Cardiac muscle cell (in vitro differentiated cells and primary cell): ENCODE results near the gene SBDS. TPM values are rescaled to one million over a fixed set of nuclear protein-coding genes. Genes with fewer than 3 reads are reported as not detected.

Source experiments
- DNase-seq, 2 donors: peaks; one replicate each; pipeline versions ENCODE4 v3.0.0 to v3.0.0-alpha.2; 2010 to 2017; ENCODE audit warnings: low read depth in 1 of 2, low spot score in 1 of 2
- H3K27ac ChIP-seq: fragments of 200-600 bp; sonication (generic); 2 replicates; pipeline ENCODE4 v1.5.1; 2016
- H3K27me3 ChIP-seq: fragments of 200-600 bp; sonication (generic); 2 replicates; pipeline ENCODE4 v1.6.0; 2016; ENCODE audit warnings: control low read depth
- H3K36me3 ChIP-seq: fragments of 200-600 bp; sonication (generic); 2 replicates; pipeline ENCODE4 v1.5.1; 2016; ENCODE audit warnings: control low read depth
- H3K4me1 ChIP-seq: fragments of 200-600 bp; sonication (generic); 2 replicates; pipeline ENCODE4 v1.8.1; 2017; ENCODE audit warnings: low read depth, mild to moderate bottlenecking, mixed run types
- H3K4me3 ChIP-seq: fragments of 200-600 bp; sonication (generic); 2 replicates; pipeline ENCODE4 v1.5.1; 2016; ENCODE audit warnings: mild to moderate bottlenecking
- H3K9me3 ChIP-seq: fragments of 200-600 bp; sonication (generic); 2 replicates; pipeline ENCODE4 v1.5.1; 2017; ENCODE audit warnings: low read depth, mild to moderate bottlenecking, control low read depth
- CTCF ChIP-seq: IDR thresholded peaks from 2 replicates; pipeline ENCODE4 v1.5.1; 2012; ENCODE audit warnings: low read depth, mild to moderate bottlenecking, low read length
- polyA plus RNA-seq: library from polyadenylated mRNA; unstranded; fragments of >200 nt; fragmentation: Nextera tagmentation; extraction: Ambion mirVana; gene quantifications from 2 replicates; pipeline ENCODE4 v1.2.1, GENCODE V29; 2016
- total RNA-seq: library from RNA; depleted of rRNA; stranded (reverse); fragments of >200 nt; gene quantifications from 2 replicates; pipeline ENCODE4 v1.2.3, GENCODE V29; 2016

SBDS gene
- total and polyA plus RNA-seq, 2 experiments from 2014 or later: 25.2 to 54.3 TPM

- H3K27ac ChIP-seq: no peak overlapping the region
- peaks cover 9% of the 10 kb centered on the region for H3K4me1 ChIP-seq
- TF ChIP-seq CTCF: no peak
- DNase-seq: no peak
- H3K36me3 ChIP-seq: peaks cover 15% of the 10 kb centered on the region
- H3K4me3 ChIP-seq: no peak overlapping the region
- H3K27me3 ChIP-seq: no peaks in the 10 kb centered on the region
- no peaks in the 10 kb centered on the region for H3K9me3 ChIP-seq
Measured at GRCh38 chr7:66960192-66960591, 35.2 kb downstream of the SBDS start.

DNA sequence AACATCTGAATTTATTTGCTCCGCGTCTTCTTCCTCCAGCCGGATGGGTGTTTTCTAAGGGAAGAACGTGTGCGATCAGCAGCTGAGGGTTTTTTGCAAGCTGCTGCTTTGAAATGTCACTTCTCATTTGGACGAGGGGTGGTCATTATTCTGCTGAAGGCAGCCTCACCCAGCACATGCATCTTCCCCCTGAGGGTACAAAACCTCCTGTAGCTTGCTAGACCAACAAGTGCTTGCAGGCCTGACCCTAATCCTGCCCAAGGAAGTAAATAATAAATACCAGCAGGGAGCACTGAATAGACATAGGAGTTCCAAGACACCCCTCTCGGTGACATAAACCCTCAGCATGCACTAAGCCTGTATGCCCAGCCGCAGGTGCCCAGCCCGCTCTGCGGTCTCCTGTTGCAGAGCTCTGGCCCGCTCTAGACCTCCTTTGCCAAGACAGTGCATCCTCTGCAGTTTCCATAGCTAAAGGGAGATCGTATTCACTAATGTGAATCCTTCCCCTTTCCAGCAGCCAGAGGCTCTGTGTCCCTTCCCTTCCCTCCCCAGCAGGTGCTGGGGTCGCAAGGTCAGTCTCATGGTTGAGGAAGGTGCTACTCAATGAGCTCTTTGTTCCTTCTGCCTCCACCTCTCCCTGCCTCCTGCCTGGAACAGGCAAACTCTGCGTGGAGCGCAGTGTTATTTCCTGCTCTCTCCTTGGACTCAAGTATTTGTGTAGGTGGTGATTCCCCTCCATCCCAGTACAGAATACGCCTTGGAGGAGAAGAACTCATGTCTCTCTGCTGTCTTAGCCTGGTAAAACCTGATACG is 36.6 kb downstream of the SBDS start:
- TF ChIP-seq CTCF: no peak
- Histone ChIP-seq H3K27me3 (no peaks in the 10 kb centered on the region), H3K27ac (peak overlapping the region; percentile 49), H3K9me3 (no peaks in the 10 kb centered on the region), H3K36me3 (peaks cover 23% of the 10 kb centered on the region), H3K4me3 (no peak overlapping the region), H3K4me1 (peaks cover 9% of the 10 kb centered on the region)
- DNase-seq: no peak

DNA sequence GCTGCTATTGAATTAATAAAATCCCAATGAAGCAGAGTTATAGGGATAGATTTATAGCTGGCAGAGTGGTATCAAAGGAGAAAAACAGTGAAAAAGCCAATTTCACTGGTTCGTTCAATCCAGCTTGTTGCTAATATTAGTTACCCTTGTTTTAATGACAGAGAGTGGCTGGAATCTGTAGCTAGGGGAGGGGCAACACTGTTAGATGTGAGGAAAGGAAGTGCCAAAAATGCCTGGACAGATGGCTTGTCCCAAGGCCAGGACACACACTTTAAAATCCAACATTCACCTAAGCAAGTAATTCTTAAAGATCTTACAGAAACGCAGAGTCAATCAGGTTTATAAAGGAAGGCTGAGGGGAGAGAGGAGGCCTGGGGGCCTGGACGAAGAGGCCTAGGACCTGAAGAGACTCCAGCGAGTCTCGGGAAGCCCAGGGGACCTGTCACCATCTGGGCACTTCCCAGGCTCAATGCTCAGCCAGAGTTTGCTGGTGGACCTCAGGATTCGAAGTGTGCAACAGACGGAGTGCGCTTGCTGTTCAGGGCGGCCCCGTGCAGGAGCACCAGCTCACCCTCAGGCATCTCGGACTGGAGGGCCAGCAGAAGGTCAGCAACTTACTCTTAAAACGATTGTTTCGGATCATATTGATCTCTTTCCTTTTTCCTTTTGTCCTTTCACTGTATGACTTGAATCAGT is 37.6 kb downstream of the SBDS start:
- no peak for TF ChIP-seq CTCF
- Histone ChIP-seq H3K4me1 (peaks cover 9% of the 10 kb centered on the region), H3K27ac (peak overlapping the region; percentile 49), H3K36me3 (peaks cover 23% of the 10 kb centered on the region), H3K9me3 (no peaks in the 10 kb centered on the region), H3K4me3 (no peak overlapping the region), H3K27me3 (no peaks in the 10 kb centered on the region)
- peak in 1 of 2 donors; percentile 6 for DNase-seq

DNA sequence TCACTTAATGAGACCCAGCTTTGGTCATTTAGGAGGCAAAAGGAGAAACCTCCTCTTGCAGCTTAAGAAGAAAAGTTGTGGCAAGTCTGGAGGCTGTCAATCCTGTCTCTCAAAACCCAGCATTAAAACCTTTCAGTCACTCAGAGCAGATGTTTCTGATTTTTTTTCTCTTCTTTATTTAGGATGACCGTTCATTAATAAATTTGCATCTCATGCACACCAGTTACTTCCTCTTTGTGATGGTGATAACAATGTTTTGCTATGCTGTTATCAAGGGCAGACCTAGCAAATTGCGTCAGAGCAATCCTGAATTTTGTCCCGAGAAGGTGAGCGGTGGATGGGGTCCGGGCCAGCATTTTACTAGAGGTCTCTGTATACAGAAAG is 42.4 kb downstream of the SBDS start:
- Histone ChIP-seq H3K4me3 (no peak overlapping the region), H3K9me3 (no peaks in the 10 kb centered on the region), H3K27ac (no peak overlapping the region), H3K36me3 (peaks cover 52% of the 10 kb centered on the region), H3K4me1 (peaks cover 9% of the 10 kb centered on the region), H3K27me3 (no peaks in the 10 kb centered on the region)
- TF ChIP-seq CTCF: no peak
- DNase-seq: no peak

- no peak for TF ChIP-seq CTCF
- peak in 1 of 2 donors; percentile 49 for DNase-seq
- Histone ChIP-seq H3K9me3 (no peaks in the 10 kb centered on the region), H3K36me3 (peaks cover 54% of the 10 kb centered on the region), H3K4me1 (peaks cover 7% of the 10 kb centered on the region), H3K4me3 (no peak overlapping the region), H3K27me3 (no peaks in the 10 kb centered on the region), H3K27ac (no peak overlapping the region)
Measured at GRCh38 chr7:66952343-66953043, 42.9 kb downstream of the SBDS start.
